Measurements from ENCODE around the gene RGR. TPM values are rescaled to one million over a fixed set of nuclear protein-coding genes. Genes with fewer than 3 reads are reported as not detected.

RGR gene
- total RNA-seq, 2 donors from 2014 or later: not detected

- no peak for ATAC-seq
These were observed 53.2 kb downstream of the RGR start for GRCh38 chr10:84298057-84298456.

GRCh38 chr10:84302223-84302622, 57.4 kb downstream of the RGR start:
- peaks cover 0 to 19% of the 10 kb centered on the region in 2 donors for H3K36me3 Mint-ChIP-seq
- ATAC-seq: no peak

More at GRCh38 chr10:84298057-84298456, 53.2 kb downstream of the RGR start:
- H3K36me3 Mint-ChIP-seq: no peaks in the 10 kb centered on the region
- no peak overlapping the region for H3K27ac Mint-ChIP-seq
- no peaks in the 10 kb centered on the region for H3K9me3 Mint-ChIP-seq
- no peak for DNase-seq (ENCODE audit: low spot score in 2 of 2)

GRCh38 chr10:84306751-84307384, 62.0 kb downstream of the RGR start:
- peak in 1 of 2 donors; percentile 42 for ATAC-seq
- peaks cover 0 to 25% of the 10 kb centered on the region in 2 donors for H3K36me3 Mint-ChIP-seq
- peak overlapping the region; percentile 6 to 98 for H3K27ac Mint-ChIP-seq
- DNase-seq (ENCODE audit: low spot score in 2 of 2): no peak
- peaks cover 0 to 9% of the 10 kb centered on the region in 2 donors for H3K9me3 Mint-ChIP-seq

More at GRCh38 chr10:84302223-84302622, 57.4 kb downstream of the RGR start:
- no peak for DNase-seq (ENCODE audit: low spot score in 2 of 2)
- Mint-ChIP-seq H3K27ac (no peak overlapping the region), H3K9me3 (peaks cover 0 to 9% of the 10 kb centered on the region in 2 donors)

- DNase-seq (ENCODE audit: low spot score in 2 of 2) (no peak), ATAC-seq (peak in 1 of 2 donors; percentile 33)
- peaks cover 0 to 9% of the 10 kb centered on the region in 2 donors for H3K9me3 Mint-ChIP-seq
- H3K36me3 Mint-ChIP-seq: peaks cover 0 to 27% of the 10 kb centered on the region in 2 donors
- peak overlapping the region; percentile 55 to 56 for H3K27ac Mint-ChIP-seq
These were observed 63.2 kb downstream of the RGR start for GRCh38 chr10:84308021-84308420.

- Mint-ChIP-seq H3K9me3 (peaks cover 0 to 9% of the 10 kb centered on the region in 2 donors), H3K36me3 (peaks cover 0 to 27% of the 10 kb centered on the region in 2 donors), H3K27ac (peak overlapping the region; percentile 56 to 95)
- DNase-seq (ENCODE audit: low spot score in 2 of 2): peak; percentile 41 to 66
- ATAC-seq: peak; percentile 75 to 87
These were observed 63.8 kb downstream of the RGR start for GRCh38 chr10:84308481-84309304.

Other genes with a start within 250 kb of the RGR start
- 100 to 1,000 TPM; 169 to 227 TPM for gene GHITM, start 105.5 kb upstream of the RGR start, total RNA-seq
- gene GPR15LG, start 71.3 kb upstream of the RGR start, total RNA-seq: not detected
- 1 to 10 TPM in 1 of 2 donors, under 1 TPM in 1; 0.64 to 1.1 TPM for gene CDHR1, start 50.5 kb upstream of the RGR start, total RNA-seq
- not detected for gene LRIT2, start 19.5 kb upstream of the RGR start, total RNA-seq
- not detected for gene LRIT1, start 3.5 kb upstream of the RGR start, total RNA-seq
- gene CCSER2, start 83.5 kb downstream of the RGR start, total RNA-seq: 10 to 100 TPM; 73.1 to 74.1 TPM

All from activated naive CD4-positive, alpha-beta T cell treated with anti-CD3 and anti-CD28 coated beads, Interleukin-2, amount 50 U/mL, for 72 hours (primary cell).